SK-N-SH (cell line): ENCODE measurements around the gene NKX2-2. TPM values are rescaled to one million over a fixed set of nuclear protein-coding genes. Genes with fewer than 3 reads are reported as not detected.

Source experiments
- CTCF ChIA-PET: fragments of 300-600, 350-600 bp; formaldehyde crosslinking; extraction: SDS; loops from one replicate; lab custom pipeline; 2021; lab: Yijun Ruan, JAX
- POLR2A ChIA-PET: fragments of 350-600 bp; sonication (Branson Sonifier 250); formaldehyde crosslinking; extraction: SDS; loops from one replicate; lab custom pipeline; 2020; ENCODE audit warnings: antibody characterized with exemption, inconsistent platforms; lab: Yijun Ruan, JAX
- DNase-seq: peaks from one replicate; pipeline ENCODE4 v3.0.0; 2012
- H2AFZ ChIP-seq: fragments of 200-600 bp; sonication (generic); 2 replicates; pipeline ENCODE4 v1.8.1; 2016; ENCODE audit warnings: antibody characterized with exemption, mild to moderate bottlenecking, low read depth
- H3F3A ChIP-seq: fragments of 200-600 bp; sonication (generic); replicated peaks from 2 replicates; pipeline ENCODE3; 2016; ENCODE audit warnings: antibody characterized with exemption, mild to moderate bottlenecking; ENCODE audit not compliant: insufficient read depth
- H3K27ac ChIP-seq, 2 experiments: fragments of 200-500 bp in 1 of 2; fragments of 200-600 bp in 1 of 2; sonication (Bioruptor generic) in 1 of 2; sonication (generic), shearing (Covaris generic) in 1 of 2; 2 replicates each; pipeline versions ENCODE4 v1.5.1 to v1.6.1; 2014 to 2016; ENCODE audit warnings: low read depth in 2 of 2, inconsistent platforms in 1 of 2, low read length in 1 of 2, mild to moderate bottlenecking in 1 of 2, mixed read lengths in 1 of 2
- H3K27me3 ChIP-seq: fragments of 200-600 bp; sonication (generic), shearing (Covaris generic); 2 replicates; pipeline ENCODE4 v1.6.1; 2016; ENCODE audit warnings: mixed run types; ENCODE audit not compliant: insufficient read depth
- H3K36me3 ChIP-seq, 2 experiments: fragments of 200-500 bp in 1 of 2; fragments of 200-600 bp in 1 of 2; sonication (Bioruptor generic) in 1 of 2; sonication (generic) in 1 of 2; replicated peaks in 1 of 2; 2 replicates each; pipeline versions ENCODE3 to v1.5.1; 2014 to 2016; ENCODE audit warnings: low read length in 1 of 2, mild to moderate bottlenecking in 1 of 2; ENCODE audit not compliant: insufficient read depth in 2 of 2, control insufficient read depth in 1 of 2
- H3K4me1 ChIP-seq, 2 experiments: fragments of 200-500 bp in 1 of 2; fragments of 200-600 bp in 1 of 2; sonication (Bioruptor generic) in 1 of 2; sonication (generic), shearing (Covaris generic) in 1 of 2; 2 replicates each; pipeline versions ENCODE4 v1.5.1 to v1.6.1; 2014 to 2016; ENCODE audit warnings: low read depth in 1 of 2, low read length in 1 of 2, mixed run types in 1 of 2; ENCODE audit not compliant: insufficient read depth in 2 of 2, control insufficient read depth in 1 of 2
- H3K4me2 ChIP-seq: fragments of 200-600 bp; sonication (generic), shearing (Covaris generic); 2 replicates; pipeline ENCODE4 v1.6.1; 2017; ENCODE audit warnings: mixed run types
- H3K4me3 ChIP-seq, 2 experiments: fragments of 200-500 bp in 1 of 2; fragments of 200-600 bp in 1 of 2; sonication (Bioruptor generic) in 1 of 2; sonication (generic), shearing (Covaris generic) in 1 of 2; 2 replicates each; pipeline versions ENCODE4 v1.5.1 to v1.8.1; 2014 to 2016; ENCODE audit warnings: low read depth in 2 of 2, inconsistent platforms in 1 of 2, low read length in 1 of 2, mild to moderate bottlenecking in 1 of 2, mixed read lengths in 1 of 2, moderate library complexity in 1 of 2
- H3K79me2 ChIP-seq: fragments of 200-600 bp; sonication (generic); 2 replicates; pipeline ENCODE4 v1.8.1; 2017; ENCODE audit warnings: mild to moderate bottlenecking; ENCODE audit not compliant: insufficient read depth
- H3K9ac ChIP-seq: fragments of 200-600 bp; sonication (generic); 2 replicates; pipeline ENCODE4 v1.6.1; 2017; ENCODE audit warnings: mixed run types
- H3K9me2 ChIP-seq: fragments of 200-600 bp; sonication (generic); 2 replicates; pipeline ENCODE4 v1.6.1; 2017; ENCODE audit warnings: mixed run types
- H3K9me3 ChIP-seq: fragments of 200-600 bp; sonication (generic); 2 replicates; pipeline ENCODE4 v1.6.1; 2017; ENCODE audit warnings: mixed run types, mild to moderate bottlenecking, moderate library complexity
- H4K20me1 ChIP-seq: fragments of 200-600 bp; sonication (generic); 2 replicates; pipeline ENCODE4 v1.6.1; 2017; ENCODE audit warnings: mild to moderate bottlenecking, mixed run types; ENCODE audit not compliant: insufficient read depth
- EZH2phosphoT487 ChIP-seq: fragments of 200-600 bp; sonication (generic); IDR thresholded peaks from 2 replicates; pipeline ENCODE4 v1.6.1; 2017; ENCODE audit warnings: low read depth, mixed run types, mild to moderate bottlenecking, antibody characterized with exemption, moderate library complexity, borderline replicate concordance
- FOXM1 ChIP-seq: IDR thresholded peaks from 2 replicates; pipeline ENCODE4 v1.4.0; 2012; ENCODE audit warnings: low read depth, mild to moderate bottlenecking
- GATA2 ChIP-seq: sonication (generic); formaldehyde crosslinking; IDR thresholded peaks from 2 replicates; pipeline ENCODE4 v1.5.0; 2020; ENCODE audit warnings: mild to moderate bottlenecking, missing genetic modification reagents
- JUND ChIP-seq: IDR thresholded peaks from 2 replicates; pipeline ENCODE4 v1.4.0; 2012
- MAX ChIP-seq: IDR thresholded peaks from 2 replicates; pipeline ENCODE4 v1.4.0; 2012; ENCODE audit warnings: low read depth
- NFIC ChIP-seq: IDR thresholded peaks from 2 replicates; pipeline ENCODE4 v1.4.0; 2012; ENCODE audit warnings: borderline replicate concordance
- PBX3 ChIP-seq: IDR thresholded peaks from 2 replicates; pipeline ENCODE4; 2012
- RAD21 ChIP-seq: IDR thresholded peaks from 2 replicates; pipeline ENCODE4 v1.6.1; 2012; ENCODE audit warnings: mild to moderate bottlenecking, low read length
- REST ChIP-seq: IDR thresholded peaks from 2 replicates; pipeline ENCODE4 v1.6.1; 2012; ENCODE audit warnings: mild to moderate bottlenecking, low read depth, low read length, moderate library complexity
- RFX5 ChIP-seq: IDR thresholded peaks from 2 replicates; pipeline ENCODE4 v1.6.1; 2012; ENCODE audit warnings: mild to moderate bottlenecking, improper control_type of control experiment, low read length
- RXRA ChIP-seq: IDR thresholded peaks from 2 replicates; pipeline ENCODE4 v1.4.0; 2012; ENCODE audit warnings: low read depth, mild to moderate bottlenecking, borderline replicate concordance
- TAF1 ChIP-seq: IDR thresholded peaks from 2 replicates; pipeline ENCODE4 v1.6.1; 2012; ENCODE audit warnings: low read depth, mild to moderate bottlenecking, low read length, moderate library complexity, borderline replicate concordance
- TCF12 ChIP-seq: IDR thresholded peaks from 2 replicates; pipeline ENCODE4 v1.4.0; 2012
- TEAD4 ChIP-seq: IDR thresholded peaks from 2 replicates; pipeline ENCODE4 v1.4.0; 2012; ENCODE audit warnings: mild to moderate bottlenecking, borderline replicate concordance; ENCODE audit not compliant: insufficient read depth
- USF1 ChIP-seq: IDR thresholded peaks from 2 replicates; pipeline ENCODE4 v1.4.0; 2012; ENCODE audit warnings: low read depth, borderline replicate concordance
- USF2 ChIP-seq: fragments of 150-350 bp; IDR thresholded peaks from 2 replicates; pipeline ENCODE4 v1.6.1; 2017; ENCODE audit warnings: antibody characterized with exemption, low read length, low read depth, borderline replicate concordance
- ZBTB33 ChIP-seq: IDR thresholded peaks from 2 replicates; pipeline ENCODE4 v1.4.0; 2012; ENCODE audit warnings: low read depth, borderline replicate concordance
- WGBS: methylation state at CpG from one replicate; pipeline ENCODE4 v1.1.6; 2017; ENCODE audit warnings: low lambda C conversion rate; 5-methylcytosine and 5-hydroxymethylcytosine counted together
- polyA plus RNA-seq, 3 experiments: library from polyadenylated mRNA; depleted of rRNA; stranded (reverse); fragments of >200 nt; gene quantifications; 2 replicates each; pipeline ENCODE4 v1.2.3, GENCODE V29; 2012

NKX2-2 gene
- polyA plus RNA-seq, 1 of the 3 experiments (the other 2 are of a cell fraction) = not detected

- no peaks in the 10 kb centered on the region for H3K36me3 ChIP-seq
- POLR2A ChIA-PET = no interaction called here
- 8% methylated on average over 7 of the region's 7 CpGs for WGBS
These were observed 45.4 kb upstream of the NKX2-2 start for GRCh38 chr20:21559305-21559704.

More at GRCh38 chr20:21559305-21559704, 45.4 kb upstream of the NKX2-2 start:
- H4K20me1 ChIP-seq = no peaks in the 10 kb centered on the region
- H3K79me2 ChIP-seq = no peaks in the 10 kb centered on the region
- CTCF ChIA-PET = interaction anchor here (2.7 kb wide), 1 partner anchor 13 kb away, joined by 13 read pairs; no protein-coding TSS in a partner anchor
- no peaks in the 10 kb centered on the region for H3K9me2 ChIP-seq
- no peak overlapping the region for H3K9ac ChIP-seq
- no peak for TF ChIP-seq TEAD4
- no peak for TF ChIP-seq REST
- no peak for TF ChIP-seq ZBTB33
- no peak for TF ChIP-seq NFIC
- TF ChIP-seq MAX = no peak
- TF ChIP-seq JUND = no peak
- TF ChIP-seq USF2 = no peak
- TF ChIP-seq FOXM1 = no peak
- TF ChIP-seq USF1 = no peak
- TF ChIP-seq RAD21 = no peak
- TF ChIP-seq RXRA = no peak
- no peak for TF ChIP-seq EZH2phosphoT487
- TF ChIP-seq RFX5 = no peak
- no peak for TF ChIP-seq GATA2 (CRISPR knock-in tag)
- no peak for TF ChIP-seq TAF1
- no peak for TF ChIP-seq PBX3
- TF ChIP-seq TCF12 = no peak
- H3F3A ChIP-seq = no peaks in the 10 kb centered on the region
- DNase-seq = no peak
- H3K4me2 ChIP-seq = no peak overlapping the region
- H3K4me1 ChIP-seq = no peaks in the 10 kb centered on the region
- peaks cover 40% of the 10 kb centered on the region for H3K27me3 ChIP-seq
- H3K4me3 ChIP-seq = no peak overlapping the region
- no peaks in the 10 kb centered on the region for H3K9me3 ChIP-seq
- no peak overlapping the region for H3K27ac ChIP-seq
- no peak overlapping the region for H2AFZ ChIP-seq
